HFF-Myc (cell line): Measurements from ENCODE around the gene JAK2.

Source experiments
- DNase-seq: peaks from one replicate; pipeline ENCODE4 v3.0.0-alpha.2; 2011; ENCODE audit warnings: low read depth; ENCODE audit errors: extremely low read depth
- H3K4me3 ChIP-seq: replicated peaks from 2 replicates; pipeline ENCODE4 v1.5.1; 2011; ENCODE audit warnings: low read depth, mild to moderate bottlenecking, control low read depth, low read length
- CTCF ChIP-seq: IDR thresholded peaks from 2 replicates; pipeline ENCODE4 v1.5.1; 2012; ENCODE audit warnings: mild to moderate bottlenecking, low read depth, low read length, control low read depth; ENCODE audit errors: missing control alignments

JAK2 gene

DNA sequence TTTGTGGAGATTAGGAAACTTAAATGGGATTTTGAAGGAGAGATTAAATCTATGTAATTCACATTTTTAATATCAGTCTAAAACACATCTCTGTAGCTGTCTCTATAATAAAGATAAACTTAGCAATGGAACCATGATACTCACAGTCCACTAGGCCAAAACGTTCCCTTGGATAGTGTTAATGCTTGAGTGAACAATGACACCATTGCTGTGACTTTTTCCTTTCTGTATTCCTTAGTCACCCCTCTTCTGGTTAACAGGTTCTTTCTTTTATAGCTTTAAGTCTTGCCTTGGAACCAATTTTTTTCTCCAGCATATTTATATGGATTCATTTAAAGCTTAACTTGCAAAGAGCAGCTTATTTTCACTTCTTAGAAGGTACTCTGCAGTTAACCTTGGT, 137.0 kb downstream of the JAK2 start:
- no peak for DNase-seq
- TF ChIP-seq CTCF, result no peak
- H3K4me3 ChIP-seq, result no peak overlapping the region

- no peak overlapping the region for H3K4me3 ChIP-seq
- TF ChIP-seq CTCF, result no peak
- no peak for DNase-seq
Measured at GRCh38 chr9:5122516-5122915, 137.4 kb downstream of the JAK2 start.

- H3K4me3 ChIP-seq, result no peak overlapping the region
- no peak for DNase-seq
- no peak for TF ChIP-seq CTCF
Measured at GRCh38 chr9:5140151-5140550, 155.1 kb downstream of the JAK2 start.

DNA sequence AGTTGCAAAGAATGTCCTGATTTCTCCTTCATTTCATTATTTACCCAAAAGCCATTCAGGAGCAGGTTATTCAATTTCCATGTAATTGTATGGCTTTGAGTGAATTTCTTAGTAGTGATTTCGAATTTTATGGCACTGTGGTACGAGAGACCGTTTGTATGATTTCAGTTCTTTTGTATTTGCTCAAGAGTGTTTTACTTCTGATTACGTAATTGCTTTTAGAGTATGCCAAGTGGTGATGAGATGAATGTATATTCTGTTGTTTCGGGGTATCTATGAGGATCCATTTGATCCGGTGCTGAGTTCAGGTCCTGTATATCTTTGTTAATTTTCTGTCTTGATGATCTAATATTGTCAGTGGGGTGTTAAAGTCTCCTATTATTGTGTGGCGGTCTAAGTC, 159.1 kb downstream of the JAK2 start:
- TF ChIP-seq CTCF, result no peak
- no peak overlapping the region for H3K4me3 ChIP-seq
- no peak for DNase-seq

- no peak for TF ChIP-seq CTCF
- DNase-seq, result no peak
Measured at GRCh38 chr9:5146241-5146640, 161.2 kb downstream of the JAK2 start.

More at GRCh38 chr9:5146241-5146640, 161.2 kb downstream of the JAK2 start:
- no peak overlapping the region for H3K4me3 ChIP-seq
